SH-SY5Y (cell line): ENCODE results near the gene SP100.

ENCODE experiments used
- GATA2 ChIP-seq: IDR thresholded peaks from 2 replicates; pipeline ENCODE4 v1.6.1; 2011; ENCODE audit warnings: mild to moderate bottlenecking, low read depth, low read length
- GATA3 ChIP-seq: IDR thresholded peaks from 2 replicates; pipeline ENCODE4 v1.6.1; 2011; ENCODE audit warnings: low read depth, mild to moderate bottlenecking, low read length, moderate library complexity

DNA sequence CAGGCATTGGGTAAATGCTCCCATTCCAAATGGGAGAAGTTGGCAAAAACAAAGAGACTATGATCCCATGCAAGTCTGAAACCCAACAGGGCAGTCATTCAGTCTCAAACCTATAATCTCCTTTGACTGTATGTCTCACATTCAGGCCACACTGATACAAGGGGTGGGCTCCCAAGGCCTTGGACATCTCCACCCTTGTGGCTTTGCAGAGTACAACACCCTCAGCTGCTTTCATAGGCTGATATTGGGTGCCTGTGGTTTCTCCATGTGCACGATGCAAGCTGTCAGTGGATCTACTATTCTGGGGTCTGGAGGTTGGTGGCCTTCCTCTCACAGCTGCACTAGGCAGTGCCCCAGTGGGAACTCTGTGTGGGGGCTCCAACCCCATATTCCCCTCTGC lies 155.0 kb downstream of the SP100 start:
- TF ChIP-seq GATA2 = no peak
- no peak for TF ChIP-seq GATA3
